Mesodermal cell (in vitro differentiated cells): ENCODE data around the gene TOGARAM2.

Experiments used
- H3K27ac ChIP-seq: 2 replicates; pipeline ENCODE4 v1.7.0; 2013; ENCODE audit warnings: mild to moderate bottlenecking, low read depth, low read length, moderate library complexity; ENCODE audit not compliant: severe bottlenecking
- H3K36me3 ChIP-seq: 2 replicates; pipeline ENCODE4 v1.7.1; 2013; ENCODE audit warnings: mild to moderate bottlenecking, low read length, moderate library complexity; ENCODE audit not compliant: control insufficient read depth, insufficient read depth
- H3K4me1 ChIP-seq: one replicate; pipeline ENCODE4 v1.7.1; 2013; ENCODE audit warnings: mild to moderate bottlenecking, low read length; ENCODE audit not compliant: insufficient read depth, control insufficient read depth, poor library complexity, severe bottlenecking
- H3K4me3 ChIP-seq: 2 replicates; pipeline ENCODE4 v1.7.0; 2013; ENCODE audit warnings: low read length, control low read depth, mild to moderate bottlenecking; ENCODE audit not compliant: insufficient read depth, poor library complexity, severe bottlenecking; ENCODE audit errors: extremely low read depth
- H3K9me3 ChIP-seq: 2 replicates; pipeline ENCODE4 v1.7.1; 2013; ENCODE audit warnings: mild to moderate bottlenecking, low read length, moderate library complexity; ENCODE audit not compliant: control insufficient read depth
- WGBS, 2 experiments: methylation state at CpG; one replicate each; pipeline ENCODE4 v1.1.5; 2013; ENCODE audit warnings: missing lambda C conversion rate in 2 of 2; ENCODE audit not compliant: insufficient coverage in 2 of 2; 5-methylcytosine and 5-hydroxymethylcytosine counted together

The TOGARAM2 gene

GRCh38 chr2:29065068-29065811 is 84.1 kb downstream of the TOGARAM2 start:
- Histone ChIP-seq H3K4me1 (no peaks in the 10 kb centered on the region), H3K9me3 (no peaks in the 10 kb centered on the region), H3K27ac (no peak overlapping the region), H3K4me3 (no peak overlapping the region), H3K36me3 (no peaks in the 10 kb centered on the region)
- WGBS, 2 experiments, result 77 to 84% methylated on average over 7 to 8 of the region's 10 CpGs

- H3K27ac ChIP-seq, result no peak overlapping the region
- H3K9me3 ChIP-seq, result no peaks in the 10 kb centered on the region
- H3K36me3 ChIP-seq, result no peaks in the 10 kb centered on the region
- no peak overlapping the region for H3K4me3 ChIP-seq
- 90 to 97% methylated on average over 7 to 8 of the region's 8 CpGs for WGBS, 2 experiments
- no peaks in the 10 kb centered on the region for H3K4me1 ChIP-seq
Measured at GRCh38 chr2:29066271-29066860, 85.3 kb downstream of the TOGARAM2 start.

- Histone ChIP-seq H3K4me1 (no peaks in the 10 kb centered on the region), H3K36me3 (no peaks in the 10 kb centered on the region), H3K27ac (no peak overlapping the region), H3K4me3 (no peak overlapping the region), H3K9me3 (no peaks in the 10 kb centered on the region)
- WGBS, 2 experiments, result 79 to 90% methylated on average over 5 to 7 of the region's 7 CpGs
Measured at GRCh38 chr2:29066997-29067605, 86.0 kb downstream of the TOGARAM2 start.

DNA sequence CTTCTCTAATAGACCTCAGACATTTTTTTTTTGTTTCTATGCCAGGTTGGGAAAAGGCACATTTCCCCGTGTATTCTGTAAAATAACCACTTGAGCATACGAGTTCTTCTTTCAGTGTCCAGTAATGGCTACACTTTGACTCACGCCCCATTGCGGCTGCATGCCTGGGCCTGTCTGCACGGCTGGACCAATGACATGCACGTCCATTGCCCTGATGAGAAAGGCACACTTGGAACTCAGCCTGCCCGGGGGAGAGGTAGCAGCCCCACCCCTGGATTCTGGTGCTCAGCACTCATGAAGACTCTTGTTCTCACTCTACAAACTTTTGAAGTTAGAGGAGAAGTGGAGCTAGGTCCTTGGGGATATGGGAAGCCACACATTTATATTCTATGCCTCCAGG is 87.4 kb downstream of the TOGARAM2 start:
- Histone ChIP-seq H3K27ac (no peak overlapping the region), H3K4me3 (no peak overlapping the region), H3K9me3 (no peaks in the 10 kb centered on the region), H3K4me1 (no peaks in the 10 kb centered on the region), H3K36me3 (no peaks in the 10 kb centered on the region)
- 93 to 100% methylated on average over 6 of the region's 7 CpGs for WGBS, 2 experiments

DNA sequence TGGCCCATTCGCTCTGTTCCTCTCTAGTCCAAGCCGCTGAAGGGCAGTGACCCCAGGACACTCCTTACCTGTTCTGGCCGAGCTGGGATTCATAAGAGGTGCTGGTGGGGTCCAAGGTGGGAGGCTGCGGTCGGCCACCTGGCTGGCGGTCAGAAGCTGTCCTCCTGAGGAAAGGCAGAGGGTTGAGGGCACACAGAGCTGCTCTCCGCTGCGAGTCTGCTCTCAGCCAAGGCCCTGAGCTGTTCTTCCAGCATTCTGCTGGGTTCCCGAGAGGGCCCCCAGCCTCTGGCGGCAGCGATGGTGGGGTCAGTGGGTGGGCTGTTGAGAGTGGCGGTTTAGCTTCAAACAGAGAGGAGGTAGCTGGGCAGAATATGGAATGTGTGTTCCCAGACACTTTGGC is 89.4 kb downstream of the TOGARAM2 start:
- Histone ChIP-seq H3K4me1 (no peaks in the 10 kb centered on the region), H3K36me3 (no peaks in the 10 kb centered on the region), H3K9me3 (no peaks in the 10 kb centered on the region), H3K4me3 (no peak overlapping the region), H3K27ac (no peak overlapping the region)
- WGBS, 2 experiments, result 85 to 92% methylated on average over 11 to 12 of the region's 12 CpGs

- Histone ChIP-seq H3K4me1 (no peaks in the 10 kb centered on the region), H3K27ac (no peak overlapping the region), H3K9me3 (no peaks in the 10 kb centered on the region), H3K4me3 (no peak overlapping the region), H3K36me3 (no peaks in the 10 kb centered on the region)
- 87 to 93% methylated on average over 11 to 13 of the region's 19 CpGs for WGBS, 2 experiments
Measured at GRCh38 chr2:29071032-29071975, 90.2 kb downstream of the TOGARAM2 start.

DNA sequence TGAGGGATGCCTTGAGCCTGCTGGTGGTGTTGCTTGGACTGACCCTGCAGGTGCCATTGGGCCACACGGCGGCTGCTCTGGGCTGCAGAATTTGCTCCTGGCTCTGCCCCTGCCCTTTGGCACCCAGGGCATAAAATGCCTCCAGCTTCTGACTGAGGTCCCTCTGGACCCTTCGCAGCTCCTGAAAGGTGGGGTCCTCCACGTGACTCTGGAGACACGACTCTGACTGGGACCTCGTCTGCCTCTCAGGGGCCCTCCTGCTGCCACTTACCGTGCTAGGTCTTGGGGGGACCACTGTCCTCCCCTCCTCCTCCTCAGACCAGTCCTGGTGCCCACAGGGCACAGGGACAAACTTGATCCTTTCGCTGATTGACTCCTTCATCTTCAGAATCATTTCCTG is 91.2 kb downstream of the TOGARAM2 start:
- Histone ChIP-seq H3K36me3 (no peaks in the 10 kb centered on the region), H3K27ac (no peak overlapping the region), H3K4me1 (no peaks in the 10 kb centered on the region), H3K4me3 (no peak overlapping the region), H3K9me3 (no peaks in the 10 kb centered on the region)
- 90 to 95% methylated on average over 7 of the region's 8 CpGs for WGBS, 2 experiments

- no peaks in the 10 kb centered on the region for H3K9me3 ChIP-seq
- no peaks in the 10 kb centered on the region for H3K36me3 ChIP-seq
- WGBS, 2 experiments, result 89 to 94% methylated on average over 10 to 11 of the region's 12 CpGs
- H3K4me1 ChIP-seq, result no peaks in the 10 kb centered on the region
- no peak overlapping the region for H3K27ac ChIP-seq
- no peak overlapping the region for H3K4me3 ChIP-seq
Measured at GRCh38 chr2:29072971-29073725, 92.0 kb downstream of the TOGARAM2 start.

DNA sequence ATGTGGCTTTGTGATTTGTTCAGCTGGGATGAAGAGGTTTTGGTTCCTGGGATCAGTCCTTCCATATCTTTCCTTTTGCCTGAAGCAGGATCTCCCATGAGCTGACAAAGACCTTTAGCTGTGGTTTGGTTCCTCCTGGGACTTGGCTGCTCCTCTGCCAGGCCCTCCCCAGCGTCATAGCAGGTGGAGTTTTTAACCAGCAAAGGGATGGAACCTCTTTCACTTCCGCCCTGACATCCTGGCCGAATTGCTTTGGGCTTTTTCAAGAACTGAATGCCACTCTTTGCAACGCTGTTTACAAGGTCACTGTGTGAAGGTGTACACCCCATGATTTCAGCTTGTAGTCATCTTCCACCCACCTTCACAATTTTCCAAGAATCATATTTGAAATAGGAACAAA is 92.8 kb downstream of the TOGARAM2 start:
- Histone ChIP-seq H3K27ac (no peak overlapping the region), H3K36me3 (no peaks in the 10 kb centered on the region), H3K4me1 (no peaks in the 10 kb centered on the region), H3K4me3 (no peak overlapping the region), H3K9me3 (no peaks in the 10 kb centered on the region)
- 78 to 86% methylated on average over 2 to 4 of the region's 4 CpGs for WGBS, 2 experiments

GRCh38 chr2:29074411-29074810 is 93.3 kb downstream of the TOGARAM2 start, which contains the start of gene PCARE:
TSS of gene PCARE (minus strand) at chr2:29074523. CDS start at chr2:29074261, 262 bp downstream.
- WGBS, 2 experiments, result 93 to 94% methylated on average over 5 to 8 of the region's 8 CpGs
- no peak within 1 kb of the TSS for H3K4me3 ChIP-seq
- H3K36me3 ChIP-seq, result no peaks in the 10 kb centered on the region
- H3K4me1 ChIP-seq, result no peaks in the 10 kb centered on the region
- H3K27ac ChIP-seq, result no peak within 1 kb of the TSS
- no peaks in the 10 kb centered on the region for H3K9me3 ChIP-seq
